Measurements from ENCODE around the gene RPS18. TPM values are rescaled to one million over a fixed set of nuclear protein-coding genes. Genes with fewer than 3 reads are reported as not detected.

Gene RPS18
- total and polyA plus RNA-seq, 2 of the 13 experiments (the other 11 are each of a cell fraction or from before 2014, with no cell fraction given) = 3,896 to 5,806 TPM

GRCh38 chr6:33317669-33318425, 46.0 kb downstream of the RPS18 start, which contains the start of gene ZBTB22 (continued):
- TF ChIP-seq FOXO4 (CRISPR knock-in tag; conservative IDR thresholded peaks at IDR 0.05) (no peak), ZNF619 (CRISPR knock-in tag; IDR thresholded peaks at IDR 0.05) (no peak), PRDM10 (CRISPR knock-in tag; IDR thresholded peaks at IDR 0.05; ENCODE audit: low read depth) (peak; percentile 89; the same call in 1 of the 2 replicates), KMT2A (CRISPR knock-in tag; IDR thresholded peaks at IDR 0.05) (0 out of 2 replicates have a peak, but pooled peaks have one; percentile 45), ZNF30 (CRISPR knock-in tag; IDR thresholded peaks at IDR 0.05) (no peak), CENPBD1 (CRISPR knock-in tag; IDR thresholded peaks at IDR 0.05; ENCODE audit: borderline replicate concordance, low read depth) (no peak), ATF5 (CRISPR knock-in tag; IDR thresholded peaks at IDR 0.05; ENCODE audit: low read depth) (no peak), RARG (CRISPR knock-in tag; IDR thresholded peaks at IDR 0.05; ENCODE audit: low read depth) (no peak), GABPA (IDR thresholded peaks at IDR 0.05; ENCODE audit: low read depth, low read length) (no peak), GABPA (CRISPR knock-in tag; IDR thresholded peaks at IDR 0.05; ENCODE audit: low read depth) (no peak; the same call in none of the 2 replicates), ZNF547 (CRISPR knock-in tag; IDR thresholded peaks at IDR 0.05) (no peak), ZBTB44 (CRISPR knock-in tag; IDR thresholded peaks at IDR 0.05) (0 out of 2 replicates have a peak, but pooled peaks have one; percentile 48), CHCHD3 (CRISPR knock-in tag; IDR thresholded peaks at IDR 0.05) (no peak), ZNF670 (CRISPR knock-in tag; IDR thresholded peaks at IDR 0.05; ENCODE audit: borderline replicate concordance) (no peak), ETS1 (CRISPR knock-in tag; IDR thresholded peaks at IDR 0.05) (no peak), LBX2 (CRISPR knock-in tag; IDR thresholded peaks at IDR 0.05; ENCODE audit: borderline replicate concordance) (0 out of 2 replicates have a peak, but pooled peaks have one; percentile 29), THYN1 (CRISPR knock-in tag; IDR thresholded peaks at IDR 0.05; ENCODE audit: borderline replicate concordance, low read depth) (no peak), ZNF296 (CRISPR knock-in tag; conservative IDR thresholded peaks at IDR 0.05) (no peak), ZNF24 (IDR thresholded peaks at IDR 0.05) (no peak)

Measured in HepG2 (cell line).